DOHH2 (cell line): Measurements from ENCODE around the gene SLC49A3.

Experiments used
- H3F3A ChIP-seq: fragments of 200-600 bp; sonication (generic), shearing (Covaris generic); 2 replicates; pipeline ENCODE4 v1.6.0; 2016; ENCODE audit warnings: antibody characterized with exemption, mild to moderate bottlenecking; ENCODE audit not compliant: control insufficient read depth, insufficient read depth
- H3K27ac ChIP-seq: fragments of 200-600 bp; sonication (generic); 2 replicates; pipeline ENCODE4 v1.5.1; 2014; ENCODE audit warnings: low read depth, mild to moderate bottlenecking, low read length, moderate library complexity
- H3K27me3 ChIP-seq: fragments of 200-600 bp; sonication (generic); 2 replicates; pipeline ENCODE4 v1.6.1; 2014; ENCODE audit warnings: mild to moderate bottlenecking, low read length, mixed read lengths; ENCODE audit not compliant: control insufficient read depth
- H3K36me3 ChIP-seq: fragments of 200-600 bp; sonication (generic); 2 replicates; pipeline ENCODE4 v1.6.1; 2014; ENCODE audit warnings: mild to moderate bottlenecking, low read length, moderate library complexity, mixed read lengths; ENCODE audit not compliant: control insufficient read depth
- H3K4me1 ChIP-seq: fragments of 200-600 bp; sonication (generic); 2 replicates; pipeline ENCODE4 v1.6.1; 2014; ENCODE audit warnings: mild to moderate bottlenecking, low read length, mixed read lengths; ENCODE audit not compliant: control insufficient read depth
- H3K4me2 ChIP-seq: fragments of 200-600 bp; sonication (generic); 2 replicates; pipeline ENCODE4 v1.6.0; 2014; ENCODE audit warnings: mild to moderate bottlenecking, low read length, moderate library complexity
- H3K4me3 ChIP-seq: fragments of 200-600 bp; sonication (generic); 2 replicates; pipeline ENCODE4 v1.5.1; 2014; ENCODE audit warnings: mild to moderate bottlenecking, low read length, mixed read lengths
- H3K79me2 ChIP-seq: fragments of 200-600 bp; sonication (generic); 2 replicates; pipeline ENCODE4 v1.6.1; 2014; ENCODE audit warnings: mild to moderate bottlenecking, low read length, mixed read lengths; ENCODE audit not compliant: control insufficient read depth
- H3K9me2 ChIP-seq: fragments of 200-600 bp; sonication (generic); replicated peaks from 2 replicates; pipeline ENCODE4 v1.6.1; 2014; ENCODE audit warnings: mild to moderate bottlenecking, low read length, mixed read lengths; ENCODE audit not compliant: control insufficient read depth
- H3K9me3 ChIP-seq: fragments of 200-600 bp; sonication (generic); 2 replicates; pipeline ENCODE4 v1.6.1; 2014; ENCODE audit warnings: antibody characterized with exemption, low read length, mixed read lengths; ENCODE audit not compliant: control insufficient read depth, insufficient read depth
- H4K20me1 ChIP-seq: fragments of 200-600 bp; sonication (generic); 2 replicates; pipeline ENCODE4 v1.6.0; 2014; ENCODE audit warnings: low read depth, mild to moderate bottlenecking, antibody characterized with exemption, low read length, moderate library complexity; ENCODE audit not compliant: control insufficient read depth, insufficient read depth
- EZH2phosphoT487 ChIP-seq: fragments of 200-600 bp; sonication (generic); IDR thresholded peaks from 2 replicates; pipeline ENCODE4 v1.6.1; 2017; ENCODE audit warnings: borderline replicate concordance, mild to moderate bottlenecking, antibody characterized with exemption, low read length, moderate library complexity, mixed read lengths
- TF ChIP-seq, protein P1 (sequence below): fragments of 200-600 bp; sonication (generic); IDR thresholded peaks from one replicate; pipeline ENCODE4 v1.5.1; 2014; ENCODE audit warnings: antibody characterized with exemption, mild to moderate bottlenecking, low read depth, low read length; ENCODE audit not compliant: poor library complexity, severe bottlenecking

Gene SLC49A3

DNA sequence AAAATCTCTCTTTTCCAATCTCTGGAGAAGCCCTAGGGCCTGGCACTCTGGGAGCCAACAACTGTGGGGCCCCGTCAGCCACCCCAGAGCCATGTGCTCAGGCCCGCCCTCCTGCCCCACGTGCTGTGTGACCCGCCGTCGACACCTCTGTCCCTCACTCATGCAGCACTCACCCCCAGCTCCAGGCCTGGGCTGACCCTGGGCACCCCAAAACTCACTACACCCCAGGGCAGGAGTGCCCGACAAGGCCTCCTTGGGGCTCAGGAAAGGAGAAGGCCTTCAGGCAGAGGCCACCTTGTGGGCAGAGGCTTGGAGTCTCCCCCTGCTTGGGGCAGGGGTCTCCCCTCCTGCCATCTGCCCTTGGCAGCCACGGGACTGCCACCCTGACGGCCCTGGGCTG lies 8.9 kb downstream of the SLC49A3 start:
- peaks cover 4% of the 10 kb centered on the region for H3K36me3 ChIP-seq
- peaks cover 10% of the 10 kb centered on the region for H3F3A ChIP-seq
- H3K9me2 ChIP-seq, result no peaks in the 10 kb centered on the region
- no peaks in the 10 kb centered on the region for H3K27me3 ChIP-seq
- TF ChIP-seq, protein P1, sequence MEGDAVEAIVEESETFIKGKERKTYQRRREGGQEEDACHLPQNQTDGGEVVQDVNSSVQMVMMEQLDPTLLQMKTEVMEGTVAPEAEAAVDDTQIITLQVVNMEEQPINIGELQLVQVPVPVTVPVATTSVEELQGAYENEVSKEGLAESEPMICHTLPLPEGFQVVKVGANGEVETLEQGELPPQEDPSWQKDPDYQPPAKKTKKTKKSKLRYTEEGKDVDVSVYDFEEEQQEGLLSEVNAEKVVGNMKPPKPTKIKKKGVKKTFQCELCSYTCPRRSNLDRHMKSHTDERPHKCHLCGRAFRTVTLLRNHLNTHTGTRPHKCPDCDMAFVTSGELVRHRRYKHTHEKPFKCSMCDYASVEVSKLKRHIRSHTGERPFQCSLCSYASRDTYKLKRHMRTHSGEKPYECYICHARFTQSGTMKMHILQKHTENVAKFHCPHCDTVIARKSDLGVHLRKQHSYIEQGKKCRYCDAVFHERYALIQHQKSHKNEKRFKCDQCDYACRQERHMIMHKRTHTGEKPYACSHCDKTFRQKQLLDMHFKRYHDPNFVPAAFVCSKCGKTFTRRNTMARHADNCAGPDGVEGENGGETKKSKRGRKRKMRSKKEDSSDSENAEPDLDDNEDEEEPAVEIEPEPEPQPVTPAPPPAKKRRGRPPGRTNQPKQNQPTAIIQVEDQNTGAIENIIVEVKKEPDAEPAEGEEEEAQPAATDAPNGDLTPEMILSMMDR, result no peak
- TF ChIP-seq EZH2phosphoT487, result no peak
- H3K79me2 ChIP-seq, result peaks cover 4% of the 10 kb centered on the region
- H3K4me3 ChIP-seq, result peak overlapping the region; percentile 61
- no peak overlapping the region for H3K27ac ChIP-seq
- H3K4me2 ChIP-seq, result peak overlapping the region; percentile 65
- H3K9me3 ChIP-seq, result no peaks in the 10 kb centered on the region
- H4K20me1 ChIP-seq, result no peaks in the 10 kb centered on the region
- peaks cover 68% of the 10 kb centered on the region for H3K4me1 ChIP-seq

DNA sequence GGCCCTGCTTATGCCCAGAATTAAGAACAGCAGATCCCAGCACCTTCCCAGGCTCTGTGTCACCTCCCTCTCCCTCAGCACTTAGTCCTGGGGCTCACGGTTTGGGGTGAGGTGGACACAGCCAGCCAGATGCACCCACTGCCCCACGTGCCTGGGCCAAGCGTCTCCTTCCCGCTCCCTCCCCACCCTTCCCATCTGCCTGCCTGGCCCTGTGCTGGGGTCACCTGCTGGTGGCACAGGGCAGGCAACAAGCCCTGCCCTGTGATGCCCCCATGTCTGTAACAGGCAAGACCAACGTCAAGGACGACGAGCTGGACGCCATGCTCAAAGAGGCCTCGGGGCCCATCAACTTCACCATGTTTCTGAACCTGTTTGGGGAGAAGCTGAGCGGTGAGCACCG lies 9.3 kb downstream of the SLC49A3 start:
- Histone ChIP-seq H4K20me1 (no peaks in the 10 kb centered on the region), H3K9me3 (no peaks in the 10 kb centered on the region), H3K4me1 (peaks cover 67% of the 10 kb centered on the region), H3K27ac (no peak overlapping the region), H3K36me3 (peaks cover 9% of the 10 kb centered on the region), H3F3A (peaks cover 10% of the 10 kb centered on the region), H3K79me2 (peaks cover 9% of the 10 kb centered on the region), H3K4me3 (no peak overlapping the region), H3K4me2 (0 out of 2 replicates have a peak overlapping the region, but pooled peaks have one; percentile 65), H3K27me3 (no peaks in the 10 kb centered on the region), H3K9me2 (no peaks in the 10 kb centered on the region)
- no peak for TF ChIP-seq EZH2phosphoT487
- TF ChIP-seq, protein P1, result no peak

DNA sequence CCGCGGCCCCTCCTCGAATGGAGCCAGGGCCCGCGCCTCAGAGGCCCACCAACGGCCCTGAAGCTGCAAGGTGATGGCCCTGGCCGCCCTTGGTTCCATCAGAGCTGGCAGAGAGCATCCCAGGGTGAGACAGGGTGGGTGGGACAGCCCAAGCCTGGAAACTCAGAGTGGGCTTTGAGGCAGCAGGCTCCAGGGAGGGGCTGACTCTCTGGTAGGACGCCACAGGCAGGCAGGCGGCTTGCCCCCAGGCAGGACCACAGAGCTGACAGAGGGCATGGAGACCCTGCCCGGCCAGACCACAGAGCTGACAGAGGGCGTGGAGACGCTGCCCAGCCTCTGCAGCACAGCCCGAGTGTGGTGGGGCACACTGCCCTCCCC lies 9.9 kb downstream of the SLC49A3 start:
- peaks cover 12% of the 10 kb centered on the region for H3K79me2 ChIP-seq
- no peak overlapping the region for H3K4me2 ChIP-seq
- peaks cover 11% of the 10 kb centered on the region for H3K36me3 ChIP-seq
- TF ChIP-seq, protein P1, result no peak
- no peak for TF ChIP-seq EZH2phosphoT487
- H4K20me1 ChIP-seq, result no peaks in the 10 kb centered on the region
- no peaks in the 10 kb centered on the region for H3K9me3 ChIP-seq
- H3F3A ChIP-seq, result peaks cover 10% of the 10 kb centered on the region
- no peak overlapping the region for H3K4me3 ChIP-seq
- no peaks in the 10 kb centered on the region for H3K9me2 ChIP-seq
- H3K4me1 ChIP-seq, result peaks cover 64% of the 10 kb centered on the region
- no peaks in the 10 kb centered on the region for H3K27me3 ChIP-seq
- no peak overlapping the region for H3K27ac ChIP-seq
